Sciatic nerve (tissue), 2 donors: ENCODE results near the gene CCDC12. TPM values are rescaled to one million over a fixed set of nuclear protein-coding genes. Genes with fewer than 3 reads are reported as not detected.
"Not testable (repeated sequence)": the region's sequence is repeated elsewhere in the genome, so short reads cannot be mapped to it uniquely, and the experiment has no call there.

Source experiments
- ATAC-seq: fragments of 200-7000 bp; cut with Tn5 transposase; one replicate; pipeline ENCODE4 v1.9.1; 2020; ENCODE audit warnings: mild to moderate bottlenecking, moderate library complexity
- DNase-seq: peaks from one replicate; pipeline ENCODE4 v3.0.0-alpha.2; 2020; ENCODE audit warnings: low spot score
- intact Hi-C: fragments of 100-400 bp; cut with DNase I; formaldehyde crosslinking; loops from one replicate; pipeline ENCODE4 v1.14.2; 2022
- total RNA-seq: library from RNA; stranded (reverse); fragmentation: NEBNext Ultra II Directional; extraction: Animal tissue kit (Norgen Biotek cat#: 25700); gene quantifications from one replicate; pipeline ENCODE4 v1.2.1, GENCODE V29; 2021
- donor health status: DM: no; HTN: no; CAD: no.
- donor health status: DM: no; HTN: no; CAD: no.

CCDC12 gene
- total RNA-seq, 1 donor from 2014 or later: 40.9 TPM

DNA sequence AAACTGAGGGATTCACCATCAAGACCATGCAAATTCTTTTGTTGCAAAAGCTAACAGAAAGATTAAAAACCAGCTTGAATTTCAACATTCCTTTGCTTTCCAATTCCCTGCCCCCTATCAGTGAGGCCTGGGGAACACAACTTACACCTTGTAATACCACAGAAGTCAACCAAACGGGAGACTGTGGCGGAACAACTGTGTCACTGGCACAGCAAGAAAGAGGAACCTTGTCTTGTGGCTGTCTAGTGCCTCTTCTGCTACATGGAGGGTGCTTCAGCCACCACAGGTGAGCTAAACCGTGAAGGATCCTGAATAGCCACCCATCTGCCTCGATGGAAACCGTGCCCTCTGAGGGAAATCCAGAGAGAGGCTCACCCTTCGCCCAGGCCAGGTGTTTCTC lies 11.4 kb downstream of the CCDC12 start:
- no peak for DNase-seq
- ATAC-seq: no peak
- intact Hi-C loops: no loop called here

DNA sequence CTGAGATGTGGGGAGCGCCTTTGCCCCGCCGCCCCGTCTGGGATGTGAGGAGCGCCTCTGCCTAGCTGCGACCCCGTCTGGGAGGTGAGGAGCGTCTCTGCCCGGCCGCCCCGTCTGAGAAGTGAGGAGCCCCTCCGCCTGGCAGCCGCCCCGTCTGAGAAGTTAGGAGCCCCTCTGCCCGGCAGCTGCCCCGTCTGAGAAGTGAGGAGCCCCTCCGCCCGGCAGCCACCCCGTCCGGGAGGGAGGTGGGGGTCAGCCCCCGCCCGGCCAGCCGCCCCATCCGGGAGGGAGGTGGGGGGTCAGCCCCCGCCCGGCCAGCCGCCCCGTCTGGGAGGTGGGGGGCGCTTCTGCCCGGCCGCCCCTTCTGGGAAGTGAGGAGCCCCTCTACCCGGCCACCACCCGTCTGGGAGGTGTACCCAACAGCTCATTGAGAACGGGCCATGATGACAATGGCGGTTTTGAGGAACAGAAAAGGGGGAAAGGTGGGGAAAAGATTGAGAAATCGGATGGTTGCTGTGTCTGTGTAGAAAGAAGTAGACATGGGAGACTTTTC lies 12.4 kb downstream of the CCDC12 start:
- intact Hi-C loops, ATAC-seq, DNase-seq: not testable (repeated sequence)

DNA sequence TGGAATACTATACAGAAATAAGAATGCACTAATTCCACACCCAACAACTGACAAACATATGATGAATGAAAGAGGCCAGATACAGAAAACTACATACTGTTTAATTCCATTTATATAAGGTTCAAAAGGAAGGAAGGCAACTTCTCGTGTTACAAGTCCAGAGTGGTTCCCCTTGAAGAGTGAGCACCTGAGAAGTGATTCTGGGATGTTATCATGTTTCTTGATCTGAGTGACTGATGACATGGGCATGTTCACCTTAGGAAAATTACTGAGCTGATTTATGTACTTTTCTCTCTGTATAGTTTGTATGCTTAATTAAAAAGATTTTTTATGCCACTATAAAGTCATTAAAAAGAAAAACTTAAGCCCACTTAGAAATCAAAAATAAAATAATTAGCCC lies 13.6 kb downstream of the CCDC12 start:
- ATAC-seq: no peak
- intact Hi-C loops: no loop called here

DNA sequence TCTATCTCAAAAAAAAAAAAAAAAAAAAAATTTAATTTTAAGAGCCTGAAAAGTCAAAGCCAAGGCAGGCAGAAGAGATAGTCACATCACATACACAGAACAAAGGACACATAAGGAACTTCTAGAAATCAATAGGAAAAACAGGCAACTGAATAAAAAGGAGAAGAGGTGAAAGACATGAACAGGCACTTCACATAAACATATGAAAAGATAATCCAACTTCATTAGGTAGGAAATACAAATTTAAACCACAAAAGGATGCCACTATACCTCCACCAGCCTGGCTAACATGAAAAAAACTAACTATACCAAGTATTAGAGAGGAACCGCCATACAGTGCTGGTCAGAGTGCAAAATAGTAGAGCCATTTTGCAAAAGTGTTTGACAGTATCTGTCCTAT lies 14.1 kb downstream of the CCDC12 start:
- intact Hi-C loops: no loop called here
- DNase-seq: no peak
- ATAC-seq: no peak

More for the DNA sequence above, 13.6 kb downstream of the CCDC12 start:
- no peak for DNase-seq

DNA sequence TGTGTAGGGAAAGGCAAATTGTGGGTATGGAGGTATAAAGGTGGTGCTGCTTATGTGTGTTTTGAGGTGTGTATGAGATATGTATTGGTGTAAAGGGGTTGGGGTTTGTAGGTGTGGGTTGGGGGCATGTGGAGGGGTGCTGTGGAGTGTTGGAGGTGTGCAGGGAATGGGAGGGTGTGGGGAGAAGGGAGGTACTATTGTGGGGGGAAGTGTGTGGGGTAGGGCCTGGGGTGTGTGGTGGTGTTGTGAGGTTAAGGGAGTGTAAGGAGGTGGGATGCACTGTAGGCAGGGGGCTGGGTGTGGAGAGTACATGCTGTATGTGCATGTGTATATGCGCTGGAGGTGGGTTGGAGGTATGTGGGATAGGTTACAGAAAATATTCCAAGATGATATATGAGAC lies 15.7 kb downstream of the CCDC12 start:
- ATAC-seq: no peak
- intact Hi-C loops: no loop called here
- no peak for DNase-seq

DNA sequence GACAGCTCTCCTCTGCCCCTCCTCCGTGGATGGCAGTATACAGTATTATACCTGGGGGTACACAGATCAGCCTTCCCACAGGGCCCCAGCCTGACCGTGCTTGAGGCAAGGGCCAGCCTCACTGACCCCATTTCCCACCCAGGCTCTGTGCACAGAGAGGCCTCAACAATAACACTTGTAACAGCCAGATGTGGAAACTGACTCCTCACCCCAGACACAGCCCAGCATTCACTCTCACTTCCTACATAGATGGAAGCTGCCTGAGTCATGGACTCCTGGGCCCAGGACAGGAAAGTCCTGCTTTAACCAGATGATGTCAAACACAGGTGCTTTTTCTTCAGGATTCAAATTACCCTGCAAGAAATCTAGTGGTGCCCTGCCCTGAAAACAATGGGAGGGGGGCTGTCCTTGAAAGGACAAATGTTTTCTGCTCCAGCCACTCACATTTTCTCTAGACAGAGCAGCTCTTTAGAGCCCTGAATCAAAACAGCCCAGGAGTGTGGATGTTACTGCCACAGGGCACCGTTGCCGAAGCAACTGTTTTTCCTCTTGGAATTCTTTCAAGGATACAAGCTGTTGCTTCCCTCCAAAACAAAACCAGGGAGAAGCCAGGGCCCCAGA lies 16.4 kb downstream of the CCDC12 start:
- intact Hi-C loops: no loop called here
- peak; percentile 54 for ATAC-seq
- DNase-seq: no peak

DNA sequence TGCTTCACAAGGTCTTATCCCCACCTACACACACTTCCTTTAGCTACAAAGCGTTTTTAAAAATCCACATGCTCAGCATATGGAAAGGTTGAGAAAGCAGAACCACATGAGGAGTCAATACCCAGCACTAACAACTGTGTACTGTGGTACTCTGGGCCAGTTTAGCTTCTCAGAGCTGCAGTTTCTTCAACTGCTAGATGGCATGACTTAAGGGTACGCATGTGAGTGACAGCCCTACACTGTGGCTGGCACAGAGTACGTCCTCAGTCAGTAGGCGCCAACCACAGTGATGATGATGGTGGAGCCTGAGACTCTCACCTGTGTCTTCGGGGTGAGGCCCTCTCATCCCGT lies 17.4 kb downstream of the CCDC12 start:
- DNase-seq: no peak
- ATAC-seq: peak; percentile 40
- intact Hi-C loops: no loop called here

DNA sequence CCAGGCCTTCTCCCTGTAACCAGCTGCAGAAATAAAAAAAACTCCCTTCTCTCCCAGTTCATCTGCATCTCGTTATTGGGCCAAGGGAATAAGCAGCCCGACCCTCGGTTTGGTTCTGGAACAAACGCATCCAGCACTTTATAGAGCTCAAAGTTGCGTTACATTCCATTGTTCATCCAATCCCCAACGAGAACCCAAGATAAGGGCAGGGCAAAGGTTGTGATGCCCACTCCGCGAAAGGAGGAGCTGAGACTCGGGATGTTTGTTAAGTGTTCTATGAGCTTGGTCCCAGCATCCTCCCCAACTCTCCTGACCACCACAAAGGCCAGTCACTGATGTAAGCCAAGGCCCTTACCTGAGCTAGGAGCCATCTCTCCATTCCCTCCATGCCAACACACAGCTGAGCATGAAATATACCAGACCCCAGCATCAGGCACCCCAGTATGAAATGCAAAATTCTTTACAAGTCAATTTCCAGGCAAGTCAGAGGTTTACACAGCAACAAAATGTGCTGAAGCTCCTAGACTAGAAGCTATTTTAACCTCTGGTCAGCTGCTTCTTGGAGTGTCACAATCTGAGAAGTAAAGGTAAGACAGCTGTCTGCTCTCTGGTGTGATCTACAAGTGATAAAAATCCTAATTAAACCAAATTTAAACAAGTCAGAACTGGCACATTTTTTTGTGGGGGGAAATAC lies 17.9 kb downstream of the CCDC12 start:
- DNase-seq (no peak), ATAC-seq (no peak)
- intact Hi-C loops: no loop called here

DNA sequence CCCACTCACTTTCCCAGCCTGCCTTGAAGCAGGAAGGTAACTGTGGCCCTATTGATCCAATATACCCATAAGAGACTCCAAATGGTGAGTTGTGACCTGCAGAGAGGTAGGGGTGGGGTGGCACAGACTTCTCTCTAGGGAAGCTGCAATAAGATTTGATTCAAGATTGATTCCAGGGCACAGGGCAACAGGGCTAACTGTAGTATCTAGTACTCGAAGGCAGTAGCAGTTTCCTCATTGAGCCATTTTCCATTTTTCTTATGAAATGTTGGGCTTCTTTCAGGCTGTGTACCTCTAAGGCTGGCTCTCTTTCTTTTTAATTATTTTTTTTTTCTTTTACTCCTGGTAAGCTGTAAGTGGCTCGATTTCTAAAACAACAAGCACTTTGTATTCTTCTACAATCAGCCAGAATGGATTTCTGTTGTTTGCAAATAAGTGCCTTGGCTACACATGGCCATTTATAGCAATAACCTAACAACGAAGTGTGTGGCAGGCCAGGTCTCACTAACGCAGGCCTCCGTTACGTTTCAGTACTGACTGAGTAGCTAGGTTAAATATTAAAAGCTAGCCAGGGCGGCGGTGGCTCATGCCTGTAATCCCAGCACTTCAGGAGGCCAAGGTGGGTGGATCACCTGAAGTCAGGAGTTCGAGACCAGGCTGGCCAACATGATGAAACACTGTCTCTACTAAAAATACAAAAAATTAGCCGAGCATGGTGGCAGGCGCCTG lies 19.3 kb downstream of the CCDC12 start:
- intact Hi-C loops: no loop called here
- ATAC-seq: no peak
- no peak for DNase-seq

DNA sequence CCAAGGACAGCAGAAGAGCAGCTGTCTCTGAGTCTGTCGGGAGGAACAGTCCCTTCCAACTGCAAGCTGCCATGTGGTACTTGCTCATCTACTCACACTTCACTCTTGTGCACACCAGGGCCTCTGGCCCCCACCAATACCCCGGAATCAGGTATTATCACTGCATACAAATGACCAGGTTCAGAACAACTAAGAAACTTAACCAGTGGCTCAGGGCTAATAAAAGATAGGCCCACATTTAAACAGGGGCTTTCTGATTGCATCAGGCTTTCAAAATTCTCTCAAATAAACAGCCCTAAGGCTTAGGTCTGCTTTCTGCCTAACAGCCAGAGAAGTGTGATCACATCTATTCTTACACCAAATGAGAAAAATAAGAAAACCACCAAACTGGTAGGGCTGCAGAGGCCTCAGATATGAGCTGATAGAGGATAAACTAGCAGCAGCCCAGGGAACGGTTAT lies 20.7 kb downstream of the CCDC12 start:
- intact Hi-C loops: no loop called here
- ATAC-seq: no peak
- DNase-seq: no peak

DNA sequence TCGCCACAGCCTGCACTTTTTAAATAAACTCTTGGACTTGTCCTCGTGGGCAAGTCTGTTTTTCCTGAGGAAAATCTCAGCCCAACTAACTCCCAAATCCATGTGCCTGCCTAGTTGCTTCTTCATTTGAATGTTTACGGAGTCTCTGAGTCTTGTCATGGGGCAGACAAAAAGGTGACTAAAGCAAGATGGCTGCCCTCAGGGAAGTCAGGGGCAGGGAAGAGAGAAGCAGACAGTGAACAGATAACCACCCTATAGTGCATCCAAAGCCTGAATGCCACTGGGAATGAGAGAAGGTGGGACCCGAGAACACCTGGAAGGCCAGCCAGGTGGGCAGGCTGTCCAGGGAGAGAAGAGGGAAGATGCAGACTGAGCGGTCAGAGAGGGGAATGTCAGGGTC lies 21.4 kb downstream of the CCDC12 start:
- no peak for ATAC-seq
- intact Hi-C loops: no loop called here
- no peak for DNase-seq

DNA sequence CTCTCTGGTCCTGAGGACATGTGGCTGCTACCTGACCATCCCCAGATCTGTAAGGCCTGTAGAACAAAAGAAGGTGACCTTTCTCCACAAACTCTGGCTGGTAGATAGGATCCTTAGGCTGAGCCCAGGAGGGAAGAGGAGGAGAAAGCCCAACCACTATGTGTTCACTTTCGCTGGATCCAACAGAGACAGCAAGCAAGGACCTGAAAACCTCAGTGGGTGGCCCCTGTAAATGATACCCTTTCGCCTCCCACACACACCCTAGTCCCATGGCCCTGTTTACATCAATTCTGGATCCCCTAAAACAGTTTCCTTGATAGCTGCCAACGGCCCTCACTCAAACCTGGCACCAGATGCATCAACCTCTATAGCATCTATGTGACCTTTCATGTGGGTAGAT lies 22.4 kb downstream of the CCDC12 start:
- intact Hi-C loops: no loop called here
- no peak for DNase-seq
- no peak for ATAC-seq

DNA sequence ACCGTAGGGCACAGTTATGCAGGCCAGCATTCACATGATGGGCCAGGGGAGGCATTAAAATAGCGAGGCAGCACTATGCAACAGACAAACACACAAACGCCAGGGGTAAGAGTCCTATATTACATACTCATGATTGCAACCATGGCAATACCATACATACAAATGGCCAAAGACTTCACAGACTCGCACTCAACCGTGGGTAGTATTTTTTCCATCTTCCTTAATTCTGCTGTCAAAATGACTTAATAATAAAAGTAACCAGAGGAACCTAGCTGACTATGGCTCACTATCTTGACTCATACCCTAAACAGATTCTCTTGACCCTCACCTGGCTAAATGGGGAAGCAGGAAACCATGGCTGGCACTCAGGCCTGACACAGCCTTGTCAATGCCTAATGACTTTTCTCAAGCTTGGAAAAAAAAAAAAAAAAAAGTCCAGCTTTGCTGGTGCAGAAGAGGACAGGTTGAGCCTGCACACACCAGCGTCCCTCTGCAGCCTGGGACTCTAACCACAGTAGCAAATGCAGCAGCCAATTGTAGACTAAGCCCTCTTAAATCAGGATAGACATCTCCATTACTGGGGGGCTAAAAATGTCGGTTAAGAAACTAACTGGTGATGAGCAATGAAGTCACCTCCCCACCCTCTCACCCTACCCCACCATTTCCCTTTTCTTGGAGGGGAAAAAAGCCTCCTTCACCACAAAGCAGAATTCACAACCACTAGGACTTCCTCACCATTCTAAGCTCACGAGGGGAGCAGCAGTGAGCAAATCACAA lies 23.1 kb downstream of the CCDC12 start:
- DNase-seq (no peak), ATAC-seq (no peak)
- intact Hi-C loops: no loop called here

DNA sequence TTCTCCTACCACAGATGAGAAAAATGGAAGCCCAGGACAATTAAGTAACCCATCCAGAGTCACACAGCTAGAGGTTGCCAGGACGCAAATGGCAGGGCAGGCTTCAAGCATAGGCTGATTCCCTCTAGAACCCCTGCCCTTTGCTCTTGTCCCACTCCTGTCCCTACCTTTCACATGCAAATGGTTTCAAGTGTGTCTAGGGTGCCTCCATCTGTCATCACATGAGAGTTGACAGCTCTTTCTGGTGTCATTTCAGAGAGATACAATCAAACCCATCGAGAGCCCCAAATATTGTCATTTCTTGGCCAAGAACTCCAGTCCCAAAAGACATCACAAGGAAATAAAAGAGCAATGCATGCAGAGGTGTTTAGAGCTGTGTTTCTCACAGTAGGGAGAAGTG lies 23.7 kb downstream of the CCDC12 start:
- DNase-seq: no peak
- no peak for ATAC-seq
- intact Hi-C loops: no loop called here

DNA sequence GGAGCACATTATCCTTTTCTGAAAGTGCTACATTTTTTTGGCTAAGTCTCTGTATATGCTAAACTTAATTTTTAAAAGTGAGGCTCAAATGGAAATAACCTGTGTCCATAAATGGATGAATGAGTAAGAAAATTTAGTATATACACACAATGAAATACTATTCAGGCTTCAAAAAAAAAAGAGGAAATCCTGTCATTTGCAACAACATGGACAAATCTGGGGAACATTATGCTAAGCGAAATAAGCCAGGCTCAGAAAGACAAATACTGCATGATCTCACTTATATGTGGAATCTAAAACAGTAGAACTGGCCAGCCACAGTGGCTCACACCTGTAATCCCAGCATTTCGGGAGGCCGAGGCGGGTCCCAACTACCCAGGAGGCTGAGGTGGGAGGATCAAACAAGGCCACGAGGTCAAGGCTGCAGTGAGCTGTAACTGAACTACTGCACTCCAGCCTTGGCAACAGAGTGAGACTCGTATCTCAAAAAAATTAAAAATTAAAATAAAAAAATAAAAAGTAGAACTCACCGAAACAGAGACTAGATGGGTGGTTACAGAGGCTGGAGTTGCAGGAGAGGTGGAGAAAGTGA lies 25.8 kb downstream of the CCDC12 start:
- DNase-seq: no peak
- ATAC-seq: no peak
- intact Hi-C loops: no loop called here

DNA sequence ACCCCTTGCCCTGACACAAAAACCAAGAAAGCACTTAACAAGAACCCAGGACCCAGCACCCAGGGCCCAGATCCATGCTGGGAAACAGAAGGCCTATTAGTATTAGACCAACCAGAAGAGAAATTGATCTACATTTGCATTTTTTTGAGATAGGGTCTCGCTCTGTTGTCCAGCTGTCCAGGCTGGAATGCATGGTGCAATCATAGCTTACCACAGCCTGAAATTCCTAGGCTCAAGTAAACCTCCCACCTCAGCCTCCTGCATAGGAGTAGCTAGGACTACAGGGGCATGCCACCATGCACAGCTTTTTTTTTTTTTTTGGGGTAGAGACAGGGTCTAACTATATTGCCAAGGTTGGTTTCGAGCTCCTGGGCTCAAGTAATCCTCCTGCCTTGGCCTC lies 26.4 kb downstream of the CCDC12 start:
- no peak for ATAC-seq

DNA sequence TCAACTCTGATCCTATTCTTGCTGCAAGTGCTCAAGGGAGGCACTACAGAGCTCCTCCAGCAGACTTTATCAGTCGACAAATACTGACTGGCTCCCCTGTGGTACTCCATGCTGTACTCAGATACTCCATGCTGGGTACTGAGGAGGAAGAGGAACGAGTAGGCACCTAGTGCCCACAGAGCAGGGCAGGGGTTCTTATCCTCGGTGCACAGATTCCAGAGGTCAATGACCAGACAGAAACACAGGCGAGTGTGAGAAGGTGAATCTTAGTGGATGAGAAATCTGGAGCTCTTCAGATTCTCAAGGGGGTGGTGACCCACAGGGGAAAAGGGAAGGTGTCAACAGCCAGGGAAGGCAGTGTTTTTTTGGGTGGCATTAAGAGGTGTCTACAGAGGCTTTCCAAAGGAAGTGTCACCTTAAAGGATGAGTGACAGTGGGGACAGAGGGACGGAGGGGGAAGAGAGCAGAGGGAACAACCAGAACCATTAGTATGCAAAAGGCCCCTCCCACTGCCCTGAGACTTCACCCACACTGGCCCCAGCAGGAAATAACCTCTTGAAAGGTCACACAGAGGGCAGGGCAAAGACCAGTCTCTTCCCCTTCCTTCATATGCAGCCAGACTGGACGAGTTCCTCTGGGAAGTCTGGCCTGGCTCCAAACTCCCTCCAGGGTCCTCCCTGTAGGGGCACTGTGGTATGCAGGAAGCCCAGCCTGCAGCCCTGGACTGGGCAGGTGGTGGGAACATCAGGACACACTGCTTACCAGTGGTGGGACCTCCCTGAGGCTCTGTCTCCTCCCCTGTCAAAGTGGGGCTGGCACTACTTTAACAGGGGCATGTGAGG lies 27.5 kb downstream of the CCDC12 start:
- intact Hi-C loops: no loop called here
- ATAC-seq (peak; percentile 44), DNase-seq (no peak)

More for the DNA sequence above, 26.4 kb downstream of the CCDC12 start:
- no peak for DNase-seq
- intact Hi-C loops: no loop called here
